Tibial nerve (tissue), 4 donors: ENCODE data around the gene ANKRD22. TPM values are rescaled to one million over a fixed set of nuclear protein-coding genes. Genes with fewer than 3 reads are reported as not detected.

ENCODE experiments used
- DNase-seq, 2 donors: peaks; one replicate each; pipeline ENCODE4 v3.0.0-alpha.2; 2019; ENCODE audit warnings: low spot score in 2 of 2
- H3K27ac ChIP-seq, 4 donors: fragments of 200-600 bp; sonication (generic) in 3 of 4; one replicate each; pipeline ENCODE4 v1.5.1; 2017 to 2019; ENCODE audit warnings: mild to moderate bottlenecking in 1 of 4
- H3K27me3 ChIP-seq, 2 donors: fragments of 200-600 bp; sonication (generic) in 1 of 2; one replicate each; pipeline versions ENCODE4 v1.5.1 to v1.6.0; 2017 to 2019
- H3K36me3 ChIP-seq, 3 donors: fragments of 200-600 bp; sonication (generic); one replicate each; pipeline ENCODE4 v1.5.1; 2018 to 2019
- H3K4me1 ChIP-seq, 4 donors: fragments of 200-600 bp; sonication (generic) in 3 of 4; one replicate each; pipeline ENCODE4 v1.5.1; 2017 to 2019
- H3K4me3 ChIP-seq, 4 donors: fragments of 200-600 bp; sonication (generic) in 3 of 4; one replicate each; pipeline ENCODE4 v1.5.1; 2017 to 2019; ENCODE audit warnings: mild to moderate bottlenecking in 1 of 4, moderate library complexity in 1 of 4
- H3K9me3 ChIP-seq, 4 donors: fragments of 200-600 bp; sonication (generic) in 3 of 4; one replicate each; pipeline ENCODE4 v1.5.1; 2017 to 2019
- EP300 ChIP-seq, 2 donors: sonication (generic); formaldehyde crosslinking; IDR thresholded peaks; one replicate each; pipeline ENCODE4 v1.6.1; 2017; ENCODE audit warnings: antibody characterized with exemption in 2 of 2, mild to moderate bottlenecking in 1 of 2
- POLR2A ChIP-seq, 2 donors: fragments of 450-650 bp; IDR thresholded peaks; one replicate each; pipeline ENCODE4 v1.6.1; 2017; ENCODE audit warnings: antibody characterized with exemption in 2 of 2, mild to moderate bottlenecking in 2 of 2, moderate library complexity in 2 of 2
- WGBS, 2 donors: methylation state at CpG; one replicate each; pipeline ENCODE4 v1.1.5; 2018; 5-methylcytosine and 5-hydroxymethylcytosine counted together
- total RNA-seq, 4 donors: library from RNA; depleted of rRNA; stranded (reverse); fragments of >200 nt; gene quantifications; one replicate each; pipeline ENCODE4 v1.1.0, GENCODE V29; 2016
- TF ChIP-seq, protein P1 (sequence below), 5 experiments: fragments of 200-600 bp in 3 of 5; fragments of 450-650 bp in 2 of 5; sonication (generic) in 3 of 5; IDR thresholded peaks; one replicate each; pipeline ENCODE4 v1.5.1; 2016 to 2019; ENCODE audit warnings: antibody characterized with exemption in 5 of 5, mild to moderate bottlenecking in 3 of 5, moderate library complexity in 2 of 5

ANKRD22 gene
- total RNA-seq, 4 donors from 2014 or later: not detected

DNA sequence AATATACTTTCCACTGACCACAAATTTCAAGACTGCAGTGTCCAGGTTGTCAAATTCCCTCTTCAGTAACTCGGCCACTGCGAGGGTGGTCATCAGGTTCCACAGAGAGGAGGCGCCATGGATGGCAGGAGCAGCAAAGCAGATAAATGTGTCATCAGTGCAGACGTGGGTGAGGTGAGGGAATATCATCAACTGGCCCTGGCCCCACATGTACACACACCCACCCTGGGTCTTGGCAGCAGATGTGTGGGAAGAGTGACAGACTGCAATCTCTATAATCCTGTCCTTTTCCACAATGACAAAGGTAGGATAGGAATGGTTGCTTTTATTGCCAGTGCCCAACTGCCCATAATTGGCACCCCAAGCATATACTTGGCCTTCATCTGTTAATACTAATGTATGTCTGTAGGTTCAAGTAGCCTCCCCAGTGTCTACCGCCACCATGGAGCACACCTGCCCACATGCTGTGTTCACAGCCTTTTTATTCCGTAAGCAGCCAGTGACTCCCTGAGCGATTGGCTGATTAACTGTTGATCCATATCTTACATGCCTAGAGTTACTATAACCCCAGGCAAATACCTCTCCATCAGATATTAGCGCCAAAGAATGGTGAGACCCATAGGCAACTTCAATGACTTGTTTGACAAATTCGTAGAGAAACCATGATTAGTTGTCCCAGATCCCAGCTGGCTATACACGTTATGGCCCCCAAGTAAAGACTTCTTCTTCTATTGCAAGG, 65.4 kb downstream of the ANKRD22 start:
- WGBS, 2 donors: 87 to 93% methylated on average over 10 of the region's 10 CpGs
- Histone ChIP-seq H3K27me3 (no peaks in the 10 kb centered on the region), H3K4me1 (no peaks in the 10 kb centered on the region), H3K36me3 (no peaks in the 10 kb centered on the region), H3K27ac (no peak overlapping the region), H3K4me3 (no peak overlapping the region), H3K9me3 (no peaks in the 10 kb centered on the region)
- TF ChIP-seq, protein P1, sequence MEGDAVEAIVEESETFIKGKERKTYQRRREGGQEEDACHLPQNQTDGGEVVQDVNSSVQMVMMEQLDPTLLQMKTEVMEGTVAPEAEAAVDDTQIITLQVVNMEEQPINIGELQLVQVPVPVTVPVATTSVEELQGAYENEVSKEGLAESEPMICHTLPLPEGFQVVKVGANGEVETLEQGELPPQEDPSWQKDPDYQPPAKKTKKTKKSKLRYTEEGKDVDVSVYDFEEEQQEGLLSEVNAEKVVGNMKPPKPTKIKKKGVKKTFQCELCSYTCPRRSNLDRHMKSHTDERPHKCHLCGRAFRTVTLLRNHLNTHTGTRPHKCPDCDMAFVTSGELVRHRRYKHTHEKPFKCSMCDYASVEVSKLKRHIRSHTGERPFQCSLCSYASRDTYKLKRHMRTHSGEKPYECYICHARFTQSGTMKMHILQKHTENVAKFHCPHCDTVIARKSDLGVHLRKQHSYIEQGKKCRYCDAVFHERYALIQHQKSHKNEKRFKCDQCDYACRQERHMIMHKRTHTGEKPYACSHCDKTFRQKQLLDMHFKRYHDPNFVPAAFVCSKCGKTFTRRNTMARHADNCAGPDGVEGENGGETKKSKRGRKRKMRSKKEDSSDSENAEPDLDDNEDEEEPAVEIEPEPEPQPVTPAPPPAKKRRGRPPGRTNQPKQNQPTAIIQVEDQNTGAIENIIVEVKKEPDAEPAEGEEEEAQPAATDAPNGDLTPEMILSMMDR (IDR thresholded peaks at IDR 0.05): no peak
- TF ChIP-seq POLR2A (IDR thresholded peaks at IDR 0.05) (no peak), EP300 (IDR thresholded peaks at IDR 0.05) (no peak)
- no peak for DNase-seq

DNA sequence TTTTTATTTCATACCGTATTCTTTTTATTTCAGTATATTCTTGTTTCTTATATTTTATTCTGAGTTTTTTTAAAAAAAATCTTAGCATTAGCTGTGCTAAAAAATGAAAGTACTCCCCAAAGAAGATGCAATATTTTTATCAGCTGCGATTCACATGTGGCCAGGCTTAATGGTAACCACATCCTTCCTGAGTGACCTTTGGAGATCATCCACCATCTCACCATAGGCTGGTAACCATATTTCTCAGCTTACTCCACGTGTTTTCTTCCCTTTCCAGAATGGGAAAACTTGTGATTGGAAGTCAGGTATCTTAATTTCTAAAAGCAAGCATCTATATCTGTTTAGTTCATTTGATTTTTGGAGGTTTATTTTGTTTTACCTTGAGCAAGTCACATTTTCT, 67.9 kb downstream of the ANKRD22 start:
- Histone ChIP-seq H3K4me3 (no peak overlapping the region), H3K9me3 (no peaks in the 10 kb centered on the region), H3K36me3 (no peaks in the 10 kb centered on the region), H3K4me1 (no peaks in the 10 kb centered on the region), H3K27ac (no peak overlapping the region), H3K27me3 (no peaks in the 10 kb centered on the region)
- TF ChIP-seq EP300 (IDR thresholded peaks at IDR 0.05): no peak
- TF ChIP-seq POLR2A (IDR thresholded peaks at IDR 0.05): no peak
- TF ChIP-seq, protein P1 (IDR thresholded peaks at IDR 0.05): no peak
- DNase-seq: no peak
- 66% methylated on average over 3 of the region's 3 CpGs for WGBS, 2 donors

DNA sequence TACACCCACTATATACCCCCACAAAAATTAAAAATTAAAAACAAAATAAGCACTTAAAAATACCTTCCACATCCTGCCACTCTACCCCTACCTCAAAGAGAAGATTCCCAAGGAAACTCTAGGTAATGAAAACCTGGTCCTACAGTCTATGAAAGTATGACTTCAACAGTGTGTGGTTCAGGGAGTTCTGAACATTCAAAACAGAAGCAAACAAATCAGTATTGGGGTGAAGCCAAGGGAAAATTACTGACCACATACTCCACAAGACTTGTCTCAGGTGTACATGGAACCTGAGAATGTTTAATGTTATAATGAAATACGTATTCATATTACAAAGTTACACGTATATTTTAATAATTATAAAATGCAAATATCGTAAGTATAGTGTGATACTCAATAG, 69.4 kb downstream of the ANKRD22 start:
- DNase-seq: no peak

DNA sequence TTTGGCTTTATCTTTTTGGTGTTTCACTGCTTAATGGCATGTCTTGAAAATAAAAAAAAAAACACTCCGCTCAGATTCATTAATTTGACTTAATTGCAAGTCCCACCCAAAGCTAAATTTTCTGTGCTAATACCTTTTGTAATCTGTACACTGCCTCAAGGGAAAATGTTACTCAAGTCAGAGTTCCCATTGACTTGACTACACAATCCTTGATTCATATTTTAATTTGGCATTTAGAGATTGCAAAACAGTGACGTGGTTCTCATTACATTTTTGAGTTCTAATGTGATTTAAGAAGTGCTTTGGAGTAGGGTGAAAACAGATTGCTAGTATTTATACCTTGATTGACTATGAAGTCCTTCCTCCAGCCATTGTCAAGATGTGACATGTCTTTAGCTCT, 70.4 kb downstream of the ANKRD22 start:
- Histone ChIP-seq H3K9me3 (no peaks in the 10 kb centered on the region), H3K27me3 (no peaks in the 10 kb centered on the region), H3K36me3 (no peaks in the 10 kb centered on the region), H3K27ac (no peak overlapping the region), H3K4me1 (no peaks in the 10 kb centered on the region), H3K4me3 (no peak overlapping the region)
- 64 to 74% methylated on average over 2 of the region's 2 CpGs for WGBS, 2 donors
- DNase-seq: no peak
- TF ChIP-seq, protein P1 (IDR thresholded peaks at IDR 0.05): no peak
- TF ChIP-seq EP300 (IDR thresholded peaks at IDR 0.05): no peak
- TF ChIP-seq POLR2A (IDR thresholded peaks at IDR 0.05): no peak

More for the DNA sequence above, 69.4 kb downstream of the ANKRD22 start:
- H3K4me1 ChIP-seq: no peaks in the 10 kb centered on the region
- H3K36me3 ChIP-seq: no peaks in the 10 kb centered on the region
- H3K27me3 ChIP-seq: no peaks in the 10 kb centered on the region
- TF ChIP-seq POLR2A (IDR thresholded peaks at IDR 0.05) (no peak), EP300 (IDR thresholded peaks at IDR 0.05) (no peak)
- TF ChIP-seq, protein P1 (IDR thresholded peaks at IDR 0.05): no peak
- no peaks in the 10 kb centered on the region for H3K9me3 ChIP-seq
- WGBS, 2 donors: 60 to 77% methylated on average over 3 of the region's 3 CpGs
- no peak overlapping the region for H3K4me3 ChIP-seq
- H3K27ac ChIP-seq: no peak overlapping the region

Other genes starting within 250 kb of the ANKRD22 start
- not detected for gene LIPF, start 187.4 kb downstream of the ANKRD22 start, total RNA-seq
- not detected for gene LIPK, start 145.6 kb downstream of the ANKRD22 start, total RNA-seq
- not detected for gene LIPN, start 91.8 kb downstream of the ANKRD22 start, total RNA-seq
- not detected for gene LIPM, start 49.1 kb downstream of the ANKRD22 start, total RNA-seq
- 10 to 100 TPM; 14.2 to 34.5 (median 25.5) TPM for gene STAMBPL1, start 28.4 kb upstream of the ANKRD22 start, total RNA-seq
- gene ACTA2, start 100.9 kb upstream of the ANKRD22 start, total RNA-seq: 100 to 1,000 TPM; 340 to 708 (median 458) TPM
- gene FAS, start 139.0 kb upstream of the ANKRD22 start, total RNA-seq: 10 to 100 TPM; 18.4 to 32.2 (median 20.9) TPM